NOMO-1 (cell line): ENCODE data around the gene PLXNB3.

Experiments
- DNase-seq, 2 experiments: peaks; one replicate each; lab custom pipeline; 2025; ENCODE audit not compliant: unreplicated experiment in 2 of 2; lab: John Stamatoyannopoulos, UW

PLXNB3 gene

GRCh38 chrX:153772316-153773217, 8.5 kb downstream of the PLXNB3 start:
- no peak for DNase-seq

GRCh38 chrX:153773218-153773611, 9.2 kb downstream of the PLXNB3 start:
- DNase-seq = no peak

- DNase-seq = no peak
These were observed 9.9 kb downstream of the PLXNB3 start for GRCh38 chrX:153773741-153774575.

- no peak for DNase-seq
These were observed 10.7 kb downstream of the PLXNB3 start for GRCh38 chrX:153774576-153775292.

- no peak for DNase-seq
These were observed 11.5 kb downstream of the PLXNB3 start for GRCh38 chrX:153775293-153776119.

- no peak for DNase-seq
These were observed 12.1 kb downstream of the PLXNB3 start for GRCh38 chrX:153776120-153776599.

- no peak for DNase-seq
These were observed 12.6 kb downstream of the PLXNB3 start for GRCh38 chrX:153776611-153777045.

- no peak for DNase-seq
These were observed 13.4 kb downstream of the PLXNB3 start for GRCh38 chrX:153777261-153778090.

- DNase-seq = no peak
These were observed 14.1 kb downstream of the PLXNB3 start for GRCh38 chrX:153778181-153778580.

GRCh38 chrX:153778684-153779101, 14.6 kb downstream of the PLXNB3 start:
- no peak for DNase-seq

- DNase-seq = no peak
These were observed 16.0 kb downstream of the PLXNB3 start for GRCh38 chrX:153779891-153780677.

GRCh38 chrX:153780678-153781427, 16.8 kb downstream of the PLXNB3 start, which contains the start of gene SRPK3:
SRPK3 (plus strand) TSS chrX:153781041; CDS start chrX:153781087, 46 bp downstream.
- DNase-seq = no peak

GRCh38 chrX:153781428-153782047, 17.5 kb downstream of the PLXNB3 start:
- no peak for DNase-seq

- no peak for DNase-seq
These were observed 18.3 kb downstream of the PLXNB3 start for GRCh38 chrX:153782313-153782712.

- no peak for DNase-seq
These were observed 18.8 kb downstream of the PLXNB3 start for GRCh38 chrX:153782871-153783270.

GRCh38 chrX:153783378-153784013, 19.4 kb downstream of the PLXNB3 start:
- DNase-seq = no peak
